HG03342 (cell line): ENCODE data around the gene EVPLL.
"Not testable (repeated sequence)": the region's sequence is repeated elsewhere in the genome, so short reads cannot be mapped to it uniquely, and the experiment has no call there.

Experiments
- ATAC-seq: cut with Tn5 transposase; IDR thresholded peaks from one replicate; pipeline ENCODE4 v1.9.1; 2021; ENCODE audit warnings: mild to moderate bottlenecking, moderate library complexity; ENCODE audit not compliant: unreplicated experiment

The EVPLL gene

GRCh38 chr17:18378614-18379013 lies 1.0 kb downstream of the EVPLL start:
- ATAC-seq, result not testable (repeated sequence)

- ATAC-seq, result no peak
These were observed 1.9 kb downstream of the EVPLL start for GRCh38 chr17:18379246-18380146.

DNA sequence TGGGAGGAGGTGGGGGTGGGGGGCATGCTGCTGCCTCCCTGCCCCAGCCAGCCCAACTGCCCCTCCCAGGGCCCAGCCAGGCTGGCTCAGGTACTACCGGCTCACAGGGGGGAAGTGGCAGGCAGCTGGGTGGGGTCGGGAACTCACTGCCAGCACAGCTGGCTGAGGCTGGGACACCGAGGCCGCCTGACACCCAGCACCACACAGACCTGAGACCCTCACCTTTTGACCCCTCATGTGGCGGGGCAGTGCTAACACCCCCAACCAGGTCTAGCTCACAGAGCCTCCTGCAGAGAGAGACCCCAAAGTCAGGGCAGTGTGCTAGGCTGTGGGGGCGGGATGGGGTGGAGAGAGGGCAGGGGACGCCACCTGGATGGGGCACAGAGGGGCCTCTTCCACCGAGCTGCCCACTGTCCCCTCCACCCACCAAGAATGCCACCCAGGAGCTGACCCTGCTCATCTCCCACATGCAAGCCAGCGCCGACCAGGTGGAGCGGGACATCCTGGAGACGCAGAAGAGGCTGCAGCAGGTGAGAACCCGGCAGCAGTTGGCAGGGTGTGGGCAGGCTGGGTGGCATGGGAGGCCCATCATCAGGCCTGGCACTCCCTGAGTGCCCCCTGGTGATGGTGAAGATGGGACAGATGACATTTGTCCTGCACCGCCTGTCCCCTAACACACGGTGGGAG lies 3.0 kb downstream of the EVPLL start:
- no peak for ATAC-seq

DNA sequence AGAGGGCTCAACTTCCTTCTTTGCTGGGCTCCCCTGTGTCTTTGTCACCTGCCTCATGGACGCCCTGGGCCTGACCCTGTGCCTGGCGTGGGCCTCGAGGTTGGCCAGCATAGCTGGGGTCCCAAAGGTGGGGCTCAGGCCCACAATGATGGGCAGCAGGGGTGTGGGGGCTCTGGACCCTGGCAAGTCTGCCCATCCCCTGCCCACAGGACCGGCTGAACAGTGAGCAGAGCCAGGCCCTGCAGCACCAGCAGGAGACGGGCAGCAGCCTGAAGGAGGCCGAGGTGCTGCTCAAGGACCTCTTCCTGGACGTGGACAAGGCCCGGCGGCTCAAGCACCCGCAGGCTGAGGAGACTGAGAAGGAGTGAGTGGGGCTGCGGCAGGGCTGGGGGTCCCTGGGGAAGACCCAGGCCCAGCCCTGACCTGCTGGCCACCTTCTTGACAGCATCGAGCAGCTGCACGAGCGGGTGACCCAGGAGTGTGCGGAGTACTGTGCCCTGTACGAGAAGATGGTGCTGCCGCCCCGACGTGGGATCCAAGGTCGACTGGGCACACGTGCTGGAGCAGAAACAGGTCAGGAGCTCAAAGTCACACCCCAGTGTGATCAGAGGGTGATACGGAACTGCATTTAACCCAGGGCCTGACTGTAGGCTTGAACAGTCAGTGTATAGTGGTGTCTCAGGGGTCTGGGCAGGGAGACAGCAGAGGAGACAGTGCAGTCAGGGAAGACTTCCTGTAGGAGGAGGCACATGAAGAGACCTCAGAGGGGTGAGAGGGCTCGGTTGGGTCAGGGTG lies 3.8 kb downstream of the EVPLL start:
- no peak for ATAC-seq

GRCh38 chr17:18381953-18382245 lies 4.3 kb downstream of the EVPLL start:
- ATAC-seq, result no peak

DNA sequence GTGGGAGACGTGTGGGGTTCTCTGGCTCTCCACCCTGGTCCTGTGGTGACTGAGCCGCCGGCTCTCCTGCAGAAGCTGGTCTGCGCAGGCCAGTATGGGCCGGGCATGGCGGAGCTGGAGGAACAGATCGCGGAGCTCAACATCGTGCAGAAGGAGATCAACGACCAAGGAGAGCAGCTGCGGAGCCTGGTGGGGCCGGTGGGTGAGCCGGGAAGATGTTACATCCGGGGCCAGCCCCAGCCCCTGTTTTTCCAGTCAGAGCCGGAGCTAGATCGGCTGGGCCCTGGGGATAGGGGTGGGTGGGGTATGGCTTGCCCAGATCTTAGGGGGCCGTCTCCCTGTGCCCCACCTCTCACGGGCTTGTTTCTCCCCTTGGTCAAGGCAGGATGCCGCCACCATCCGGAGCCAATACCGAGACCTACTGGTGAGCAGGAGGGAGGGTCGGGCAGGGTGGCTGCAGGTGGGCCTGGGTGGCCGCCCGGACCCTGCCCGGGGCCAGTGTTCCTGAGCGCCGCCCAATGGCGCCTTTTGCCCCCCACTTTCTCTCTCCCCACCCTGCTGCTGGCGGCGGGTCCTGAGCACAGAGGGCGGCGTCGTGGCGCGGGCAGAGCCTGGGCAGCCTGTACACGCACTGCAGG lies 5.0 kb downstream of the EVPLL start:
- no peak for ATAC-seq

- not testable (repeated sequence) for ATAC-seq
These were observed 5.5 kb downstream of the EVPLL start for GRCh38 chr17:18383079-18383481.

GRCh38 chr17:18384271-18384670 lies 6.7 kb downstream of the EVPLL start:
- ATAC-seq, result not testable (repeated sequence)

- not testable (repeated sequence) for ATAC-seq
These were observed 10.0 kb downstream of the EVPLL start for GRCh38 chr17:18387583-18387982.

DNA sequence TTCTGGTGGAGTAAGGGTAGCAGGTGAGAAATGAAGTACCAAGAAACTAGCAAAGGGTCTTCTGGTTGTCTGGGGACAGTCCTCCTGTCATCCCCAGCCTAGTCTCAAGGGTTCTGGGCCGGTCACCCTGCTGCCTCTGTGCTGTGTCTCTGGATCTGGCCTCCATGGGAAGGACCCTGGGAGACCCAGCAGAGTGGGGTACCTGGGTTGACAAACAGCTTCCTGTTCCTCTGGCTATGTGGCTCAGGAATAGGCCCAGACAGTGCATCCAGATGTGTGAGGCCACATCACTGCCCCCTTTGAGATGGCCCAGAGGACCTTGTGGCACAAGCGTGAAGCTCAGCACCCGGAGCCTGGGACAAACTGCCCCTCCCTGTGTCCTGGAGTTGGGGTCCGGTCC lies 10.7 kb downstream of the EVPLL start:
- not testable (repeated sequence) for ATAC-seq

DNA sequence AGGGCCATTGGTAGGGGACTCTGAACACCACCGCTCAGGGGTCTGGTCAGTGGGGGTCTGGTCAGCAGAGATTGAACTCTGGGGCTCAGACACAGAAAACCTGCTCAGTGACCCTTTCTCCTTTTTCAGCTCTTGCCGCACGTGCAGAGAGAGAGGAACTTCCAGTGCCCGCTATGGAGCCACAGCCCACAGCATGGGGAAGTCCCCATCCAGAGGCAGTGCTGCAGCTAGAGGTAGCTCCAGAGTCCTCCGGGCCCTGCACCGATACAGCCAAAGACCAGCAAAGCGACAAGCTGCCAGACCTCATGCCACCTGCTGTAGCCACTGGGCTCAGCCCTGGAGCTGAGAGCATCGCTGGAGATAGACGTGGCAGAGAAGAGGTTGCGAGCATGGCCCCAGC lies 11.2 kb downstream of the EVPLL start:
- not testable (repeated sequence) for ATAC-seq

GRCh38 chr17:18401872-18402590 lies 24.5 kb downstream of the EVPLL start:
- ATAC-seq, result not testable (repeated sequence)

DNA sequence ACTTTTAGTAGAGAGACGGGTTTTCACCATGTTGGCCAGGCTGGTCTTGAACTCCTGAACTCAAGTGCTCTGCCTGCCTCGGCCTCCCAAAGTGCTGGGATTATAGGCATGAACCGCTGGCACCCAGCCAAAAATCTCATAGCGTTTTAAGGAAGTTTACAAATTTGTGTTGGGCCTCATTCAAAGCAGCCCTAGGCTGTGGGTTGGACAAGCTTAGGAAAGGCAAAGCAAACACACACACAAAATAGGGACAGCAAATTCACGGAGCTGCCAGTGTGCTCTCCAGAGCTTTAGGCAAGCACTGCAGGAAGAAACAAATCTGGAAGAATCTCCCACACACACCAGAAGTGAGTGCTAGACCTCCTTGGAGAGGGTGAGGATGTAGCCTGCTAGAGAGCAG lies 25.6 kb downstream of the EVPLL start:
- not testable (repeated sequence) for ATAC-seq

DNA sequence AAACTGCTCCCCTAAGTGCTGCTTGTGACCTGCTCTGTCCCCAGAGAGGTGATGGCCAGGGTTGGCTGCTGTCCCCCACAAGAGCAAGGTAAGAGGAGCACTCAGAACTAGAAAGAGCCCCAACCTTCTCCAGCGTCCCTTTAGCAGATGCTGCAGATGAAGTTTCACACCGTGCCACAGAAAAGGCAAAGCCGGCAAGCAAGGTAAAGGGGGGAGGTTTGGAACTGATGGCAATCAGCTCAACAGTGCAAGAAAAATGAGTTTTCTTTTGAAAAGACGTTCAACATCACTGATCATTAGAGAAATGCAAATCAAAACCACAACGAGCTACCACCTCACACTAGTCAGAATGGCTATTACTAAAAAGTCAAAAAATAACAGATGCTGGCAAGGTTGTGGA lies 26.0 kb downstream of the EVPLL start:
- ATAC-seq, result peak; percentile 86

DNA sequence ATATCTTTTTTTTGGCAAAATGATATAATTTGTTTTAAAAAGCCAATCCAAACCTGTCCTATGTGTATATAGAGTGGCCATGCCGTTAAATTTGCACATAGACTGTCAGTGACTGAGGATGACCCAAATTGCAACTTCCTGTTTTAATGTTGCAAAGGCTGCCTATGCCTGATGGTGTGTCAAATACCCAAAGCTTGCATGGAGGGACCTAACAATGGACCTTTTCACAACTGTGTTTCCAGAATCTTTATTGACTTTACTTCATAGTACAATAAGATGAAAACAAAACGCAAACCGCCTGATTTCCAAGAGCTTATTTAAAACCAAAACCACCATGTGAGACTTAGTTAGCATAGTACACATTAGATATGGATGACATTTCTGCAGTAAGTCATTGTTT lies 31.3 kb downstream of the EVPLL start:
- ATAC-seq, result not testable (repeated sequence)

DNA sequence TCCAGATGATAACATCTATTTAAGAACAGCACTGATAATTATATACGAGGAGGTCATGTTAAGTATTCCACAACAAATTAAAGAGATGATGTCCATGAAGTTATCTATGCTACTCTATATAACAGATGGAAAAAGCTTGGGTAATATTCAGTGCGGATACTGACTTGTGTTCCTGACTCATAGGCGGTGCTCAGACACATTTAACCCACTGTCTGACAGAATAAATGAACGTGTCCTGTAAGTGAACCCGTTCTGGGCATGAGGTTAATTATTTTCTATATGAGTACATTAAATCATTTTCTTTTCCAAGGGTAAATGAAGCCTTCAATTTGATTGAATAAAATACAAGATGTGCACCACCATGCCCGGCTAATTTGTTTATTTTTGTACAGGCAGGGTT lies 31.7 kb downstream of the EVPLL start:
- ATAC-seq, result not testable (repeated sequence)

GRCh38 chr17:18410736-18411135 lies 33.2 kb downstream of the EVPLL start:
- not testable (repeated sequence) for ATAC-seq

- not testable (repeated sequence) for ATAC-seq
These were observed 33.8 kb downstream of the EVPLL start for GRCh38 chr17:18411377-18411864.

- peak; percentile 66 for ATAC-seq
These were observed 34.5 kb downstream of the EVPLL start for GRCh38 chr17:18412001-18412538.

GRCh38 chr17:18421521-18421920 lies 43.9 kb downstream of the EVPLL start:
- not testable (repeated sequence) for ATAC-seq
